GM18868 (cell line): ENCODE results near the gene HSPB8.
"Not testable (repeated sequence)": the region's sequence is repeated elsewhere in the genome, so short reads cannot be mapped to it uniquely, and the experiment has no call there.

ENCODE experiments used
- ATAC-seq: cut with Tn5 transposase; IDR thresholded peaks from one replicate; pipeline ENCODE4 v1.9.1; 2021; ENCODE audit warnings: mild to moderate bottlenecking, moderate library complexity; ENCODE audit not compliant: unreplicated experiment

The HSPB8 gene

DNA sequence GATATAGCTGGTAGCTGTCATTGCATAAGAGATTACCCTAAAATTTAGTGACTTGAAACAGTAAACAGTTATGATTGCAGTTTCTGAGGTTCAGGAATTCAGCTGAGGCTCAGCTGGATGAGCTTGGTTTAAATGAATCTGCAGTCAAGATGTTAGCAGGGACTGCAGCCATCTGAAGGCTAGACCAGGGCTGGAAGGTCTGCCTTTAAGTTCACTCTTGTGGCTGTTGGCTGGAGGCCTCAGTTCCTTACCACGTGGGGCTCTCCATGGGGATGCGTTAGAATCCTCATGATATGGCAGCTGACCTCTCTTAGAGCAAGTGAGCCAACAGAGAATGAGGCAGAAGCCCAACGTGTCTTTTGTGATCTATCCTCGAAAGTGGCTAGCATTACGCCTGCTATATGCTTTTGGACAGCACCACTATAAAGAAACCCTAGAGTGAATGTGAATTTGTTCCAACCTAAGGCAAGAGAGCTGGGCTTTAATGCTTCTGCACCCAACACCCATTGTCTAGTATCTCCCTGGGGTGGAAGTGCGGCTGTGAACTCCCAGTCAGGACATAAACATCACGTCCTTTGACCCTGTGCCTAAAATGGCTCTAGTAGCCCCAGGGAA lies 26.0 kb downstream of the HSPB8 start:
- no peak for ATAC-seq

DNA sequence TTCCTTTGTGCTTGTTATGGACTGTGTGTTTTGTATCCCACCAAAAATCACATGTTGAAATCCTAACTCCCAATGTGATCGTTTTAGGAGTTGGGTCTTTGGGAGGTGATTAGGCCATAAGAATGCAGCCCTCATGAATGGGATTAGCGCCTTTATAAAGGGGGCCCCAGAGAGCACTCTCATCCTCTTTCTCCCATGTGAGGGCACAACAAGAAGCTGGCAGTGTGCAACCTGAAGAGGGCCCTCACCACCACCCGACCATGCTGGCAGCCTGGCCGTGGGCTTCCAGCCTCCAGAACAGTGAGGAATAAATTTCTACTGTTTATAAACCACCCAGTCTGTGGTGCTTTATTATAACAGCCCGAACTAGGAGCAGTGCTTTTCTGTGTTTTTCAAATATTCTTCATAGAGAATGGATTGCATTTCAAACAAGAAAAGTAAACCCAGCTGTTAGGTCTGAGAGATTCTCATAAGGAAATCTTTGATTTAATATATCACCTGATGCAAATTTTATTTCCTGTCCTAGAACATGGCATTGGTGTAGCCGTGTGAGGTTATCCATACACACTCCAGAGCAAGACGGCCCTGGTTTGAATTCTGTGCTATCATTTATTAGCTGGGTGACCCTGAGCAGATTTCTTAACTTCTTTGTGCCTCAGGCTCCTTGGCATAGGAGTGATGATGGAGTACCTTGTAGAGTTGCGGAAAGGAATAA lies 27.8 kb downstream of the HSPB8 start:
- no peak for ATAC-seq

DNA sequence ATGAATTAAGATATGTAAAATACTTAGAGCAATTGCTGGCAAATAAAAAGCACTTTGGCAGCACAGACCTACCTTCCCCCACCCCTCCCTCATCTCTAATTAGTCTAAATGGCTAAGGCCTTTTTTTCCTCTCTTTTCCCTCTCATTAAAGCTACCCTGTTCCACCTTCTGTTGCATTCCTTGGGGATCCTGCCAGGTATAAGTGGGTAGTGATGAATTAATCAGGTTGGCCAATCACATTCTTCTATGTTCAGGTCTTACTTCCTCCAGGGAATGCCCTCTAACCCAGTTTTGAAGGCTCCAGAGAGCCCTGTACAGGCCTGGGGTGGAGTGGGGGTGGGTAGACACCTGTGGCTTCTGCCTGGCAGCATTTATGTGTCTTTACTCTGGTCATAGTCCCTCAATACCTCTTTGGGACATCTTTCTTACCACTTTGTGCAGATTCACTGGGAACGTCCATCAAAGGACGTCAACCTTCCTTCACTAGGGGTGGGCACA lies 28.4 kb downstream of the HSPB8 start:
- no peak for ATAC-seq

DNA sequence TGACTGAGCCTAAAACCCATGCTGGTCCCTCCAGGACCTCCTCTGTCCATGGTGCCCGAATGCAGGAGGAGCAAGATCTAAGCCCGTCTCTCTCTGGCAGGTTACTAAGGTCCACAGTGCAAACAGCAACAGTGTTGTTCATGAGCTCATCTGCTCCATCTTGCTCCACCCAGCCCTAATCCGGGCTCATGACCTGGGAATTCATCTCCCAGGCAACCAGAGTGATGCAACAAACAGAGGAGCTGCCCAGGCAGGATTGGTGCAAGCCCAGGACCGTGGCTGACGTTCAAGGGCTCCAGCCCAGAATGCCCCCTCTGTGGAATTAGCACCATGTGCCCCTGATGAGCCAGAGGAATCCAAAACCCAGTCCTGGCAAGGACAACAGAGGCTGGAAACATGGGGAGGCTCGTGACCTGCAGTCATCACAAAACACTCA lies 29.9 kb downstream of the HSPB8 start:
- ATAC-seq, result no peak

DNA sequence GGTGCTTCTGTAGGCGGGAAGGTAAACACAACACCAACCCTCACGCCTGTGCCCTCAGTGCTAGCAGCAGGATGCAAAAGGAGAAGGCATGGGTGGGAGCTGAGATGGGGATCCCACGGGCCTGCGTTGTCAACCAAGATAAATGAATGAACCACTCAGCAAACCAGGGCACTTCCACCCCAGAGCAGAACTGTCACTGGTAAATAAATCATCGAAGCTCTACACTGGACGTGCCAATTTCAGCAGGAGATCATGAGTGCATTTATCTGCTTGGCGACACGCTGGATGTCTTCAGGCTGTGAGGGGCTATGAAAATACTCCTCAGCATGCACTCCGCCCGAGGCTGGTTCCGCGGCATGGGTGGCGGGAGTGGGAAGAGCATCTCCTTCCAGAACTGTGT lies 33.2 kb downstream of the HSPB8 start:
- no peak for ATAC-seq

GRCh38 chr12:119216084-119216483 lies 37.4 kb downstream of the HSPB8 start:
- no peak for ATAC-seq

GRCh38 chr12:119218875-119219274 lies 40.1 kb downstream of the HSPB8 start:
- ATAC-seq, result not testable (repeated sequence)

- no peak for ATAC-seq
These were observed 43.7 kb downstream of the HSPB8 start for GRCh38 chr12:119222222-119222951.

- ATAC-seq, result no peak
These were observed 46.7 kb downstream of the HSPB8 start for GRCh38 chr12:119225454-119225853.

DNA sequence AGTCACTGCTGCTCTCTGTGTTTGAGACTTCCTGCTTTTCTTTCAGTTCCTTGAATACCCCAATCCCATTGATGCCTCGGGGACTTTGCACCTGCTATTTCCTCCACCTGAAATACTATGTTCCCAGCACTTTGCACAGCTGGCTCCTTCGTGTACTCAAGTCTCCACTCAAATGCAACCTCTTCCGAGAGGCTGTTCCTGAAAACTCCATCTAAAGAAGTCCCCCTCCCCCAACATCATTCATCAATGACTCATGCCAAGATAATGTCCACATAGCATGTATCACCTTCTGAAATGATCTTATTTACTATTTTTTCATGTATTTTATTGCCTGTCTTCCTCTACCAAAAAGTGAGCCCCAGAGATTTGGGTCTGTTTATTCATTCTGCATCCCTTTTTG lies 48.6 kb downstream of the HSPB8 start:
- no peak for ATAC-seq

DNA sequence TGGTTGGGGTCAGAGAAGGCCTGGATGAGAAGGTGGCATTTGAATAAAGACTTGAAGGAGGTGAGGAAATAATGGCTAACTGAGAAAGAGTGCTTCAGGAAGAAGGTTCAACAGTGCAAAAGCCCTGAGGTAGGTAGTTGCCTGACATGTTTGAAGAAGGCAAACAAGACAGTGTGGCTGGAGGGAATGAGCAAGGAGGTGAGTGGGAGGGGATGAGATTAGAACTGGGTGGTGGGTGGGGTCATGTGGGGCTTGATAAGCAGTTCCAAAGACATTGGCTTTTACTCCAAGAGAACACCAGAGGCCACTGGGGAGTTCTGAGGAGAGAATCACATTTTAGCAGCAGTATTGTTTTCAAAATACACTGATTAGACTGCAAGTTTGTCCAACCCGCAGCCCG lies 50.5 kb downstream of the HSPB8 start:
- no peak for ATAC-seq

DNA sequence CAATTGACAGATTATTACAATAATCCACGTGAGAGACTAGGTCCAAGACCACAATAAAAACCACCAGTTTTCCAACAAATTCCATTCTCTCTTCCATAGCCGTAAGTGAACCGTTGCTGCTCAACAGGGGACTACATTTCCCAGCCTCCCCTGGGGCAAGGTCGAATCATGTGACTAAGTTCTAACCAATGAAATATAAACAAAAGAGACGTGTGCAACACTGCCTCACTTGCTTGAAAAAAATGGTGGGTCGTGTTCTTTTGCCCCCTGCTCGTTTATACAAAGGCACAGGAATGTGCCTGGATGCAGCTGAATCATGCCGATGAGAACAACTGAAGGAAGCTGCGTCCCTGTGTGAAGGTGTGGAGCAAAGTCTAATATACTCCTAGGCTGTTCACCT lies 51.1 kb downstream of the HSPB8 start:
- ATAC-seq, result no peak

DNA sequence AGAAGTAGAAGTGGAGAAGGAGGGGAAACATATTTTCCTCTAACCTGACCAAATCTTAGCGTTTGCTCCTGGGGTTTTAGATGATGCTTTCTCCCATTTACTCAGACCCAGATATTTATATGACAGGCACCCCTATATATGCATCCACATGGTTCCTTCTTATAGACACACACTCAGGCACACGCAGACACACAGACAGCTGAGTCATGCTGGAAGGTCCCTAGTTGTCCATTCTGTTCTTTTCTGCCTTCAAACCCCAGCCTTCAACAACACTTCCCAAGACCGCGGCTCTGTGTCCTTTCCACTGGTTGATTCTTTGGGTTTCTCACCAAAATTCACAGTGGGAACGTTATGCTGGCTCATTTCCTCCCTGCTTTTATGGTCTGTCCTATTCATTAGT lies 52.1 kb downstream of the HSPB8 start:
- ATAC-seq, result no peak

GRCh38 chr12:119231774-119232173 lies 53.0 kb downstream of the HSPB8 start:
- ATAC-seq, result no peak

- no peak for ATAC-seq
These were observed 56.5 kb downstream of the HSPB8 start for GRCh38 chr12:119235197-119235751.

- no peak for ATAC-seq
These were observed 57.6 kb downstream of the HSPB8 start for GRCh38 chr12:119236372-119236771.

DNA sequence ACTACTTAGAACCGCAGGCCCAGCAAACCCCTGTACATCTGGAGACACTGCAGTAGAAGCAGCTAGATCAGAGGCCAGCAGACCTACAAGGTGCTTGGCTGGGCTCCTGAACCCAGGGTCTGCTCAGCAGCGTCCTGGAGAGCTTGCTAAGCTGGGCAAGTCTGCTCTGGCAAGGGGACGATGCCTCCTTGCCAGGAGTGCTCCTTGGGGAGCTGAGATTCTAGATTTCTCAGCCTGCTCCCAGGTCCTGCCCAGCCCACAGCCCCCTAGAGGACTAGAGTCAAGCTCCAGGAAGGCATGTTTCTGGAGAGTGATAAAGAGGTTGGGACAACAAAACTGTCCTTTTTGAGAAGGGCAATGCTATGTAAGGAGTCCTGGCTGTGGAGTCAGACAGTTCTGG lies 60.3 kb downstream of the HSPB8 start:
- ATAC-seq, result no peak

DNA sequence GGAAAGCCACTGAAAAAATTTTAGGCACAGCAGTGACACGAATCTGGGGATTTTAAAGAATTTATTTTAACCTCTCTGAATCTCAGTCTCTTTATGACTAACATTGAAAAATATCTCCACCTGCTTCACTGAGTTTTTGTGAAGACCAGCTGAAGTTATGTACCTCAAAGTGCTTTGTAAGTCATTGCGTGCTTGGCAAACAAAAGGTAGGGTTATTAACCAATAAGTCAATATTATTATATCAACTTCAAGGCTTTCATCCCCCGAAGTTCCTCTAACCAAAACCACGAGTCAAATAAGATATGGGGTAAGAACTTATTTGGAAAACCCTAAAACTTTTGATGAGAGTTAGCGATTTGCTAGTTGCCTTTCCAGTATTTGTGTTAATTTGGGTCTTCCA lies 62.3 kb downstream of the HSPB8 start:
- no peak for ATAC-seq

GRCh38 chr12:119241580-119242169 lies 62.9 kb downstream of the HSPB8 start:
- no peak for ATAC-seq
